HG02852 (cell line): ENCODE data around the gene TNFRSF4.

Experiments
- ATAC-seq: cut with Tn5 transposase; IDR thresholded peaks from one replicate; pipeline ENCODE4 v1.9.1; 2021; ENCODE audit warnings: mild to moderate bottlenecking, moderate library complexity; ENCODE audit not compliant: unreplicated experiment

The TNFRSF4 gene

GRCh38 chr1:1219341-1219740 lies 5.4 kb upstream of the TNFRSF4 start:
- ATAC-seq, result no peak

- ATAC-seq, result no peak
Measured at GRCh38 chr1:1218524-1219200, 4.7 kb upstream of the TNFRSF4 start.

- no peak for ATAC-seq
Measured at GRCh38 chr1:1217621-1218523, 3.9 kb upstream of the TNFRSF4 start.

GRCh38 chr1:1216770-1217620 lies 3.0 kb upstream of the TNFRSF4 start:
- no peak for ATAC-seq

- ATAC-seq, result no peak
Measured at GRCh38 chr1:1215881-1216605, 2.1 kb upstream of the TNFRSF4 start.

GRCh38 chr1:1215080-1215676 lies 1.2 kb upstream of the TNFRSF4 start:
- no peak for ATAC-seq

- no peak for ATAC-seq
Measured at GRCh38 chr1:1212780-1213344, 1.1 kb downstream of the TNFRSF4 start.

GRCh38 chr1:1211541-1212441 lies 2.2 kb downstream of the TNFRSF4 start:
- no peak for ATAC-seq

- ATAC-seq, result no peak
Measured at GRCh38 chr1:1210726-1211540, 3.0 kb downstream of the TNFRSF4 start.

GRCh38 chr1:1208713-1209433 lies 5.1 kb downstream of the TNFRSF4 start:
- no peak for ATAC-seq

- no peak for ATAC-seq
Measured at GRCh38 chr1:1207571-1207892, 6.4 kb downstream of the TNFRSF4 start.

- no peak for ATAC-seq
Measured at GRCh38 chr1:1206966-1207531, 6.9 kb downstream of the TNFRSF4 start.

- ATAC-seq, result no peak
Measured at GRCh38 chr1:1206376-1206965, 7.5 kb downstream of the TNFRSF4 start, which contains the start of gene TNFRSF18. Gene TNFRSF18, minus strand, starts transcription at chr1:1206592. Its CDS starts 21 bp downstream, at chr1:1206571.

GRCh38 chr1:1205769-1206375 lies 8.1 kb downstream of the TNFRSF4 start:
- ATAC-seq, result no peak

- ATAC-seq, result no peak
Measured at GRCh38 chr1:1204998-1205768, 8.8 kb downstream of the TNFRSF4 start.
